NCI-H524 treated with DMSO at 0.1 percent for 48 hours (cell line): ENCODE results near the gene ARF1.

Source experiments
- DNase-seq: peaks from one replicate; lab custom pipeline; 2025; lab: John Stamatoyannopoulos, UW

Gene ARF1

DNA sequence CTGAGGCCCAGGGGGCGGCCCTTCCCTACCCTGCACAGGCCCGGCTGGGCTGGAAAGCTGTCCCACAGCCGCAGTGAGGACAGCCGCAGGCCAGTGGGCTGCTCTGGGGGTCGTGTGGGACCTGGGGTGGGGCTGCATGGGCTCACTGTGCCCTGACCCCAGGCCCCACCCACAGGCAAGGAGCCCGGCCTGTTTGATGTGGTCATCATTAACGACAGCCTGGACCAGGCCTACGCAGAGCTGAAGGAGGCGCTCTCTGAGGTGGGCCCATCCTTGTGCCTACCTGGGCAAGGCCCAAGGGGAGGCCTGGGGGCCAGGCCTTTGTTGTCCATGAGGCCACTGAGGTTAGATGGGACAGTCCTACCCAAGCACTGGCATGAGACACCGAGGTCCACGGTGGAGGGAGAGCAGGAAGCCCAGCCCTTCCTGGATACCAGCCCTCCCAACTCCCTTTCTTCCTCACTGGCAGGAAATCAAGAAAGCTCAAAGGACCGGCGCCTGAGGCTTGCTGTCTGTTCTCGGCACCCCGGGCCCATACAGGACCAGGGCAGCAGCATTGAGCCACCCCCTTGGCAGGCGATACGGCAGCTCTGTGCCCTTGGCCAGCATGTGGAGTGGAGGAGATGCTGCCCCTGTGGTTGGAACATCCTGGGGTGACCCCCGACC lies 65.8 kb downstream of the ARF1 start:
- DNase-seq: no peak
